Measurements from ENCODE around the gene DOCK4. TPM values are rescaled to one million over a fixed set of nuclear protein-coding genes. Genes with fewer than 3 reads are reported as not detected.

Gene DOCK4
- total RNA-seq, 1 experiment from 2014 or later, result 4.9 TPM

- H2AFZ ChIP-seq (ENCODE audit: low read length), result no peak overlapping the region
- no peak overlapping the region for H3K4ac ChIP-seq (ENCODE audit: low read depth, low read length)
- Mint-ChIP-seq H3K4me1 (peaks cover 15 to 17% of the 10 kb centered on the region in 2 experiments), H3K9me3 (no peaks in the 10 kb centered on the region), H3K36me3 (ENCODE audit: insufficient read depth in 1 of 3, low read depth in 3 of 3) (peaks cover 0 to 2% (median 0%) of the 10 kb centered on the region in 3 experiments; a peak in 2 of 7 replicates), H3K27ac (no peak overlapping the region), H3K27me3 (ENCODE audit: low read depth) (no peaks in the 10 kb centered on the region), H3K4me3 (no peak overlapping the region)
- H2BK15ac ChIP-seq (ENCODE audit: low read depth, low read length), result no peak overlapping the region
- H3K4me1 ChIP-seq (ENCODE audit: insufficient read depth, low read length), result peaks cover 3% of the 10 kb centered on the region; the same call in 1 of the 2 replicates
- H3K18ac ChIP-seq (ENCODE audit: insufficient read length, low read depth, low read length), result no peak overlapping the region
- H2BK120ac ChIP-seq (ENCODE audit: low read depth, low read length, poor library complexity, severe bottlenecking), result no peak overlapping the region
- no peaks in the 10 kb centered on the region for H3K9me3 ChIP-seq (ENCODE audit: control insufficient read depth, low read depth, low read length)
- no peak overlapping the region for H3K14ac ChIP-seq (ENCODE audit: insufficient read depth, low read length)
- no CpG with 5 or more reads among the region's 4 CpGs for WGBS (ENCODE audit: extremely low coverage, insufficient read length, low lambda C conversion rate)
- no peak overlapping the region for H3K4me2 ChIP-seq (ENCODE audit: insufficient read depth, insufficient read length, low read length)
- DNase-seq, result no peak
- H4K91ac ChIP-seq (ENCODE audit: insufficient read length, low read depth, low read length), result no peak overlapping the region
- H4K20me1 ChIP-seq (ENCODE audit: control insufficient read depth, insufficient read depth, insufficient read length), result no peaks in the 10 kb centered on the region
- H2BK20ac ChIP-seq (ENCODE audit: low read depth, low read length, poor library complexity, severe bottlenecking), result no peak overlapping the region
- H3T11ph ChIP-seq (ENCODE audit: low read length), result no peak overlapping the region
- no peaks in the 10 kb centered on the region for H3K27me3 ChIP-seq (ENCODE audit: insufficient read depth, low read length)
- no peak overlapping the region for H2AK5ac ChIP-seq (ENCODE audit: insufficient read length, low read length)
- no peak overlapping the region for H4K5ac ChIP-seq (ENCODE audit: insufficient read length, low read depth, low read length)
- TF ChIP-seq CTCF (conservative IDR thresholded peaks at IDR 0.05), result no peak
- no peak overlapping the region for H2BK5ac ChIP-seq (ENCODE audit: insufficient read length, low read length)
- H2BK12ac ChIP-seq (ENCODE audit: insufficient read length, low read depth, low read length), result no peak overlapping the region
- H3K9ac ChIP-seq (ENCODE audit: extremely low read depth, insufficient read length, low read length), result no peak overlapping the region
- no peaks in the 10 kb centered on the region for H3K79me1 ChIP-seq (ENCODE audit: insufficient read depth, low read depth, low read length, poor library complexity, severe bottlenecking)
- H3K23me2 ChIP-seq (ENCODE audit: insufficient read length, low read depth, low read length, poor library complexity, severe bottlenecking), result no peaks in the 10 kb centered on the region
- H4K8ac ChIP-seq (replicated peaks; ENCODE audit: insufficient read length, low read depth, low read length), result no peak overlapping the region
- H3K56ac ChIP-seq (ENCODE audit: insufficient read length, low read depth, low read length), result no peak overlapping the region
- H3K79me2 ChIP-seq (ENCODE audit: insufficient read depth, low read length), result no peaks in the 10 kb centered on the region
- no peak overlapping the region for H3K23ac ChIP-seq (ENCODE audit: insufficient read length, low read depth, low read length)
- no peak overlapping the region for H3K27ac ChIP-seq (ENCODE audit: insufficient read length, low read depth, low read length)
These were observed 213.6 kb downstream of the DOCK4 start for GRCh38 chr7:111992601-111993000.
